Smooth muscle cell (in vitro differentiated cells): ENCODE measurements around the gene NCK2. TPM values are rescaled to one million over a fixed set of nuclear protein-coding genes. Genes with fewer than 3 reads are reported as not detected.

Experiments
- DNase-seq: peaks from one replicate; lab custom pipeline; 2025; ENCODE audit not compliant: unreplicated experiment; lab: John Stamatoyannopoulos, UW
- H2AFZ ChIP-seq: fragments of 200-600 bp; sonication (generic); 2 replicates; pipeline ENCODE4 v1.6.0; 2016; ENCODE audit warnings: antibody characterized with exemption, low read depth, mild to moderate bottlenecking
- H3F3A ChIP-seq: fragments of 200-600 bp; sonication (generic); 2 replicates; pipeline ENCODE4 v1.6.0; 2017; ENCODE audit warnings: antibody characterized with exemption, low read depth
- H3K27ac ChIP-seq: fragments of 200-600 bp; sonication (generic); 2 replicates; pipeline ENCODE4 v1.5.1; 2016; ENCODE audit warnings: low read depth, mild to moderate bottlenecking
- H3K27me3 ChIP-seq: fragments of 200-600 bp; sonication (generic); 2 replicates; pipeline ENCODE4 v1.6.1; 2016; ENCODE audit warnings: low read depth, mild to moderate bottlenecking
- H3K36me3 ChIP-seq: fragments of 200-600 bp; sonication (generic); 2 replicates; pipeline ENCODE4 v1.5.1; 2016; ENCODE audit warnings: low read depth
- H3K4me1 ChIP-seq: fragments of 200-600 bp; sonication (generic); 2 replicates; pipeline ENCODE4 v1.5.1; 2016; ENCODE audit warnings: low read depth
- H3K4me2 ChIP-seq: fragments of 200-600 bp; sonication (generic); 2 replicates; pipeline ENCODE4 v1.6.0; 2016; ENCODE audit warnings: mild to moderate bottlenecking
- H3K4me3 ChIP-seq: fragments of 200-600 bp; sonication (generic); 2 replicates; pipeline ENCODE4 v1.5.1; 2016; ENCODE audit warnings: mild to moderate bottlenecking
- H3K79me2 ChIP-seq: fragments of 200-600 bp; sonication (generic); 2 replicates; pipeline ENCODE4 v1.6.0; 2016; ENCODE audit warnings: low read depth, mild to moderate bottlenecking
- H3K9ac ChIP-seq: fragments of 200-600 bp; sonication (generic); 2 replicates; pipeline ENCODE4 v1.6.0; 2016; ENCODE audit warnings: low read depth
- H3K9me3 ChIP-seq: fragments of 200-600 bp; sonication (generic); replicated peaks from 2 replicates; pipeline ENCODE4 v1.5.1; 2016; ENCODE audit warnings: low read depth
- H4K20me1 ChIP-seq: fragments of 200-600 bp; sonication (generic); 2 replicates; pipeline ENCODE4 v1.6.0; 2016; ENCODE audit warnings: low read depth
- CTCF ChIP-seq: fragments of 200-600 bp; sonication (generic); IDR thresholded peaks from 2 replicates; pipeline ENCODE4 v1.5.1; 2017; ENCODE audit warnings: borderline replicate concordance, mild to moderate bottlenecking, antibody characterized with exemption; ENCODE audit not compliant: insufficient read depth, poor library complexity, severe bottlenecking
- WGBS: methylation state at CpG from one replicate; pipeline ENCODE4 v1.1.7; 2016; ENCODE audit warnings: low lambda C conversion rate; 5-methylcytosine and 5-hydroxymethylcytosine counted together
- polyA plus RNA-seq: library from polyadenylated mRNA; unstranded; fragments of >200 nt; fragmentation: Nextera tagmentation; extraction: Ambion mirVana; gene quantifications from 2 replicates; pipeline ENCODE4 v1.2.1, GENCODE V29; 2016
- total RNA-seq: library from RNA; depleted of rRNA; stranded (reverse); fragments of >200 nt; gene quantifications from 2 replicates; pipeline ENCODE4 v1.2.3, GENCODE V29; 2014

NCK2 gene
- total and polyA plus RNA-seq, 2 experiments from 2014 or later: 29.0 to 50.5 TPM

- H3K79me2 ChIP-seq: peaks cover 55% of the 10 kb centered on the region
- no peak for DNase-seq
These were observed 76.0 kb downstream of the NCK2 start for GRCh38 chr2:105820691-105821090.

GRCh38 chr2:105821428-105822125, 76.9 kb downstream of the NCK2 start:
- TF ChIP-seq CTCF: no peak
- Histone ChIP-seq H3K4me1 (peaks cover 8% of the 10 kb centered on the region), H3F3A (no peaks in the 10 kb centered on the region), H3K4me2 (no peak overlapping the region), H3K27me3 (no peaks in the 10 kb centered on the region), H2AFZ (no peak overlapping the region), H4K20me1 (peaks cover 87% of the 10 kb centered on the region), H3K9me3 (no peaks in the 10 kb centered on the region), H3K36me3 (no peaks in the 10 kb centered on the region), H3K4me3 (no peak overlapping the region), H3K79me2 (peaks cover 62% of the 10 kb centered on the region), H3K9ac (no peak overlapping the region), H3K27ac (no peak overlapping the region)
- 84% methylated on average over 12 of the region's 12 CpGs for whole genome bisulfite sequencing
- DNase-seq: no peak

More at GRCh38 chr2:105820691-105821090, 76.0 kb downstream of the NCK2 start:
- H3K4me2 ChIP-seq: no peak overlapping the region
- H3K27me3 ChIP-seq: no peaks in the 10 kb centered on the region
- no peaks in the 10 kb centered on the region for H3F3A ChIP-seq
- H4K20me1 ChIP-seq: peaks cover 88% of the 10 kb centered on the region
- H3K4me1 ChIP-seq: peaks cover 8% of the 10 kb centered on the region
- H3K4me3 ChIP-seq: no peak overlapping the region
- no peaks in the 10 kb centered on the region for H3K9me3 ChIP-seq
- H3K9ac ChIP-seq: no peak overlapping the region
- 62% methylated on average over 6 of the region's 6 CpGs for WGBS
- no peaks in the 10 kb centered on the region for H3K36me3 ChIP-seq
- no peak overlapping the region for H2AFZ ChIP-seq
- H3K27ac ChIP-seq: no peak overlapping the region
- TF ChIP-seq CTCF: no peak

GRCh38 chr2:105822186-105822585, 77.5 kb downstream of the NCK2 start:
- Histone ChIP-seq H3K79me2 (peaks cover 65% of the 10 kb centered on the region), H3K4me3 (no peak overlapping the region), H3K9me3 (no peaks in the 10 kb centered on the region), H3K4me2 (no peak overlapping the region), H3K27me3 (no peaks in the 10 kb centered on the region), H3K9ac (no peak overlapping the region), H3K4me1 (peaks cover 8% of the 10 kb centered on the region), H4K20me1 (peaks cover 81% of the 10 kb centered on the region), H3K27ac (no peak overlapping the region), H2AFZ (no peak overlapping the region), H3F3A (no peaks in the 10 kb centered on the region), H3K36me3 (no peaks in the 10 kb centered on the region)
- TF ChIP-seq CTCF: no peak
- DNase-seq: no peak
- WGBS: 84% methylated on average over 7 of the region's 7 CpGs

DNA sequence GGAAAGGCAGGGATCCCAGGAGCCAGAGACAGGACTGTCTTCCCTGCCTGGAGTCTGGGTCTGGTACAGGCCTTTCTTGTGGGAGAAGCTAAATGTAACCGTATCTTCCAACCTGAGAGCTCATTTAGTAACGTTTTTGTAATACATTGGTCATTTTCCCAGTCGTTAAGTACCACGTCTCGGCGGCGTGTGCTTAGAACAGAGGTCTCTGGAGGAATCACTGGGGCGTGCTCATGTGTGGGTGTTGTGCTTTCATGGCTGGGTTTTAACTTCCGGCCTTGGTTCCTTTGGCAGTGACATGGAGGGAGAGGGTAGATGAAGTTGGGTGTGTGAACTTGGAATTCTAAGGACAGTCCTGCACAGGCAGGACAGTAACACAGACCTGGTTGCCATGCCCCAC, 79.7 kb downstream of the NCK2 start:
- H3K27ac ChIP-seq: no peak overlapping the region
- H2AFZ ChIP-seq: no peak overlapping the region
- H3K9me3 ChIP-seq: no peaks in the 10 kb centered on the region
- no peak for DNase-seq
- no peak overlapping the region for H3K4me2 ChIP-seq
- H3K4me1 ChIP-seq: peaks cover 8% of the 10 kb centered on the region
- peaks cover 81% of the 10 kb centered on the region for H4K20me1 ChIP-seq
- H3K9ac ChIP-seq: no peak overlapping the region
- 88% methylated on average over 9 of the region's 9 CpGs for WGBS
- H3K4me3 ChIP-seq: no peak overlapping the region
- H3K36me3 ChIP-seq: no peaks in the 10 kb centered on the region
- no peaks in the 10 kb centered on the region for H3K27me3 ChIP-seq
- TF ChIP-seq CTCF: no peak
- no peaks in the 10 kb centered on the region for H3F3A ChIP-seq
- peaks cover 75% of the 10 kb centered on the region for H3K79me2 ChIP-seq
